Activated naive CD8-positive, alpha-beta T cell treated with anti-CD3 and anti-CD28 coated beads for 36 hours (primary cell): ENCODE data around the gene CREB3L2. TPM values are rescaled to one million over a fixed set of nuclear protein-coding genes. Genes with fewer than 3 reads are reported as not detected.
"Not testable (repeated sequence)": the region's sequence is repeated elsewhere in the genome, so short reads cannot be mapped to it uniquely, and the experiment has no call there.

ENCODE experiments used
- DNase-seq: peaks from one replicate; pipeline ENCODE4 v3.0.0; 2021
- H3K27ac Mint-ChIP-seq: one replicate; pipeline ENCODE4 v1.8.0; 2022; ENCODE audit warnings: mild to moderate bottlenecking, moderate library complexity, mixed read lengths
- H3K27me3 Mint-ChIP-seq: one replicate; pipeline ENCODE4 v1.8.0; 2022; ENCODE audit warnings: mild to moderate bottlenecking, mixed read lengths
- H3K36me3 Mint-ChIP-seq: one replicate; pipeline ENCODE4 v1.8.0; 2021; ENCODE audit warnings: mild to moderate bottlenecking, mixed read lengths
- H3K4me1 Mint-ChIP-seq: one replicate; pipeline ENCODE4 v1.8.0; 2021; ENCODE audit warnings: mixed read lengths
- H3K4me3 Mint-ChIP-seq: one replicate; pipeline ENCODE4 v1.8.0; 2022; ENCODE audit warnings: mild to moderate bottlenecking, moderate library complexity, mixed read lengths
- H3K9me3 Mint-ChIP-seq: one replicate; pipeline ENCODE4 v1.8.0; 2022; ENCODE audit warnings: mixed read lengths
- total RNA-seq, 2 experiments: library from RNA; stranded (reverse); gene quantifications; one replicate each; pipeline ENCODE4 v1.2.3, GENCODE V29; 2021

The CREB3L2 gene
- total RNA-seq, 2 experiments from 2014 or later, result 20.4 to 21.8 TPM

DNA sequence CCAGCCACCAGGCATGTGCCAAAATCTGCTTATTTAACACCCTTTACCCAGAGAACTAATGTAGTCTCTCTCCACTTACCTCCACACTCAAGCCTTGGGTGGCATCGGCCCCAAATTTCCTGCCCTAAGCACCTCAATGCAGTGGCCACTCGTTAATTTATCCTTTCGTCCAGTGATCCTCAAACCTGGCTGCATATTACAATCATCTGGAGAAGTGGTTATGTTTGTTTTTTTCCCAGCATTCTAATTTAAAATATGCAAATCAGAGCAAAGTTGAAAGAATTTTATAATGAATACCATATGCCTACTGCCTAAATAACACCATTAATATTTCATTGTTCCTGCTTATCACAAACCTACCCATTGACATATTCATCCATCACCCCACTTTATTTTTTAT lies 25.7 kb downstream of the CREB3L2 start:
- no peak overlapping the region for H3K27ac Mint-ChIP-seq

DNA sequence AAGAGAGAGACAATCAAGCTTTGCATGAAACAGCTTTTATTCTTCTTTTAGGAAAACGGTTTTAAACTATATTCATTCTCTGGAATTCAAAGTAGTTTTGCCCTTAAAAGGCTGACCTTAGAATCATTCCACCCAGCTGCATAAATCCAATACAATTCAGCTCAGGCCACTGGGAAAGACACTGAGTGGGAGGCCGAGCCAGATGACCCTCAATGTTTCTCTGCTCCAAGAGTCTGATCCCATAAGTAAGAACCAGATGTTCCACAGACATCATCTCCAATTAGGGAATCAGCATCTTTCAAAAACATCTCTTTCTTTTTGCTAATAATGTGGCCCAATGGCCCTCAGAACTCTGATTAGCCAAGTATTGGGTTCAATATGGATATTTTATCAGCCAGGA lies 26.1 kb downstream of the CREB3L2 start:
- no peaks in the 10 kb centered on the region for H3K27me3 Mint-ChIP-seq
- H3K36me3 Mint-ChIP-seq, result peaks cover 9% of the 10 kb centered on the region
- DNase-seq, result no peak
- no peaks in the 10 kb centered on the region for H3K9me3 Mint-ChIP-seq
- H3K27ac Mint-ChIP-seq, result no peak overlapping the region
- H3K4me1 Mint-ChIP-seq, result peaks cover 2% of the 10 kb centered on the region
- H3K4me3 Mint-ChIP-seq, result no peak overlapping the region

More for the DNA sequence above, 25.7 kb downstream of the CREB3L2 start:
- Mint-ChIP-seq H3K36me3 (peaks cover 14% of the 10 kb centered on the region), H3K4me3 (no peak overlapping the region), H3K27me3 (no peaks in the 10 kb centered on the region), H3K9me3 (no peaks in the 10 kb centered on the region), H3K4me1 (peaks cover 2% of the 10 kb centered on the region)
- DNase-seq, result no peak

DNA sequence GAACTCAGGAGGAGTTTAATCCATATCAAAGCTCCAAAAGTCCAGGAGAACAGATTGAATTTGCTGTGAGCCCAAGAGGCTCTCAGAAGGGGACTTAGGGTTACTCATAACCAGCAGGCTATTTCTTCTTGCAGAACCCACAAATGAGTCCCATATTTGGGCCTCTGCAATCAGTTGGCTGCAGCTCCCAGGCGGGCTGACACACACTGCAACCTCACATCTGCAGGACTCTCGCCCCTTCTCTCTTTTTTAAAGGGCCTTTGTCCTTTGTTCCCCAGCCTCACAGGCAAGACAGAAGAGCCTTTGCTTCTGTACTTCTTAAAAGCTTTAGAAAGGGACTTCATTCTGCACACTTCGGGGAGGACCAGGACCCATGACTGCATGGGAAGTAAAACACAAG lies 26.7 kb downstream of the CREB3L2 start:
- no peaks in the 10 kb centered on the region for H3K9me3 Mint-ChIP-seq
- peaks cover 8% of the 10 kb centered on the region for H3K36me3 Mint-ChIP-seq
- H3K4me3 Mint-ChIP-seq, result no peak overlapping the region
- H3K27me3 Mint-ChIP-seq, result no peaks in the 10 kb centered on the region
- no peak overlapping the region for H3K27ac Mint-ChIP-seq
- H3K4me1 Mint-ChIP-seq, result peaks cover 2% of the 10 kb centered on the region
- DNase-seq, result no peak

DNA sequence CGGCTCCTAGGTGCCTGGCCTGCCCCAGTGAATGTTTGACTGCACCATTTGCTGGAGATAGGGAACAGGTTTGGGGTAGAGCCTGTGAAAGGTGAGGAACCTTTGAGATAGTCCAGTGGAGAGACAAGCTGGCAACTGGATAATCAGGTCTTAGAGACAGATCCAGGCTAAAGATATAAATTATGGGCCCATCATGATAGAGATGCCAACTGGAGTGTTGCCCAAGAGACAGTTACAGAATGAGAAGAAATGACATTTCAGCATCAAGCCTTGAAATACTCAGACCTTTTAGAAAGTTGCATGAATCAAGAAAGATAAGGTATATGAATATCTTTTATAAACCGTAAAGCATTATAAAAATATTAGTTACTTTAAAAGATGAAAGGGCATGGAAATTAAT lies 27.1 kb downstream of the CREB3L2 start:
- DNase-seq, result no peak
- H3K36me3 Mint-ChIP-seq, result peaks cover 8% of the 10 kb centered on the region
- peaks cover 2% of the 10 kb centered on the region for H3K4me1 Mint-ChIP-seq
- H3K27me3 Mint-ChIP-seq, result no peaks in the 10 kb centered on the region
- H3K27ac Mint-ChIP-seq, result no peak overlapping the region
- H3K4me3 Mint-ChIP-seq, result no peak overlapping the region
- no peaks in the 10 kb centered on the region for H3K9me3 Mint-ChIP-seq

DNA sequence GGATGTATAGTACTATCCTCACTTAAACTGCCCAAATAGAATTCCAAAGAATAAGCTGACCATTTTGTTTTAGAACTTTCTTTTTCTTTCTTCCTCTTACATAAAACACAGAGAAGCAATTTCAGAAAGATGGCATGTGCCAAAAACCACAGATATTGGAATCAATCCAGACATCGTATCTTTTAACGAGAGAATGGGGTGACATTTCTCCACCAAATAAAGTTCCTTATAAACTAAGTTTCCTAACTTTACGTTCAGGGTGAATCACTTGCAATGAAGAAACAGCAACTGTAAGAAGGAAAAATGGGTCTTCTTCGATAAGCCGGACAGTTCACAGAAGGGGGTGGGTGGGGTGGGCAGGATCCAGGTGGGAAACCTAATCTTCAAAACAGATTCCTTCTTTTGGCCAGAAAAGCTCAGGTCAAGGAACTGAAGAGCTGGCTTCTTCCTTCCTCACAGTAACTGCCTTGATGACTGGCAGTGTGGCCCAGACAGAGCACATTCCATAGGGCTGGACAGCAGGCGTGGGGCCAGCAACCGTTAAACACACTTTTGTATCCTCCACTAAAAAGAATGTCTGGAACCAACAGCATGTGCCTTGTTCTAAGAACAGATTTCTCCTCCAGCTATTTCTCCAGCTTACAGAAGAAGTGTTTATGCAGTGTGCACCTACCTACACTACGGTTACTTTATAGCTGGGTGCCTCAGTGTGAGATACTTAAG lies 31.5 kb downstream of the CREB3L2 start:
- no peaks in the 10 kb centered on the region for H3K9me3 Mint-ChIP-seq

DNA sequence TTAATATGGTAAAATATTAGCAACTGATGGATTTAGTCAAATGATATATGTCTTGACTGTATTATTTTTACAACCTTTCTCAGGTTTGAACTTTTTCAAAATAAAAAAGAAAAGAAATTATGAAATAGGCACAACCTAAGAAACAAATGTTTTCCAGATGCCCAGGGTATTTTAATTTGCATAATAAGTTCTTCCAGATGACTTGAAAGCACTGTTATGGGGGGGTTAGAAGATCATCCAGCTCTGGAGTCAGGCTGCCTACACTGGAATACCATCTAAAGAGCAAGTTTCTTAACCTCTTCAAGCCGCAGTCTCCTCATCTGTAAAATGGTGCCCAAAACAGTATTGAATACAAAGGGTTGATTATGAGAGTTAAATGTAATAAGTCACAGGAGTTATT lies 32.1 kb downstream of the CREB3L2 start:
- Mint-ChIP-seq H3K27ac (no peak overlapping the region), H3K9me3 (no peaks in the 10 kb centered on the region), H3K27me3 (no peaks in the 10 kb centered on the region), H3K4me3 (no peak overlapping the region), H3K36me3 (peaks cover 9% of the 10 kb centered on the region), H3K4me1 (peaks cover 15% of the 10 kb centered on the region)
- no peak for DNase-seq

More for the DNA sequence above, 31.5 kb downstream of the CREB3L2 start:
- peaks cover 9% of the 10 kb centered on the region for H3K36me3 Mint-ChIP-seq
- no peak for DNase-seq
- no peaks in the 10 kb centered on the region for H3K27me3 Mint-ChIP-seq
- H3K4me1 Mint-ChIP-seq, result peaks cover 15% of the 10 kb centered on the region
- no peak overlapping the region for H3K4me3 Mint-ChIP-seq
- H3K27ac Mint-ChIP-seq, result no peak overlapping the region

DNA sequence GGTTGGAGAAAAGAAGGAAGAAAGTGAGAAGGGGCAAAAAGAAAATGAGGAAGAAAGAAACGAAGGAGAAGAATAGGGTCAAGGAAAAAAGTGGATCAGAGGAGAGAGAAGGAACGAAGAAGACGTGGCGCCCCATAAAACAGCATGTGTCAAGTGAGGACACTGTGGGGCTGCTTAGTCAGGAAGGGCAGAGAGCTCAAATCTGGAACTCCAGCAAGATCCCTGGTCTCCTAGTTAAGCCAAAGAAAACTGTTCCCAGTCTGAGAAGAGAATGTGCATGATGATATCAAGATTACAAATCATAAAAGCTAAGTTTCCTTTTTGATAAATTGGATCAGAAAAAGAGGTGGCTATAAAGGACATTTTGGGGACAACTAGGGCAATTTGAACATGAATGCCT lies 33.0 kb downstream of the CREB3L2 start:
- Mint-ChIP-seq H3K36me3 (peaks cover 9% of the 10 kb centered on the region), H3K27me3 (no peaks in the 10 kb centered on the region), H3K4me1 (peaks cover 15% of the 10 kb centered on the region), H3K4me3 (no peak overlapping the region), H3K27ac (no peak overlapping the region), H3K9me3 (no peaks in the 10 kb centered on the region)
- no peak for DNase-seq

DNA sequence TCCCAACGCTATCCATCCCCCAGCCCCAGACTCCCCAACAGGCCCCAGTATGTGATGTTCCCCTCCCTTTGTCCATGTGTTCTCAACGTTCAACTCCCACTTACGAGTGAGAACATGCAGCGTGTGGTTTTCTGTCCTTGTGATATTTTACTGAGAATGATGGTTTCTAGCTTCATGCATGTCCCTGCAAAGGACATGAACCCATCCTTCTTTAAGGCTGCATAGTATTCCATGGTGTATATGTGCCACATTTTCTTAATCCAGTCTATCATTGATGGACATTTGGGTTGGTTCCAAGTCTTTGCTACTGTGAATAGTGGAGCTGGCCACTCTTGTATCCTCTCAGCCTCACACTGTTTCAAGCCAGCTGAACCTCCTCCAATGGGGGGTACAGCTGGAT lies 33.5 kb downstream of the CREB3L2 start:
- H3K9me3 Mint-ChIP-seq, H3K36me3 Mint-ChIP-seq, DNase-seq, H3K4me3 Mint-ChIP-seq, H3K27me3 Mint-ChIP-seq, H3K27ac Mint-ChIP-seq: not testable (repeated sequence)
- peaks cover 15% of the 10 kb centered on the region for H3K4me1 Mint-ChIP-seq

DNA sequence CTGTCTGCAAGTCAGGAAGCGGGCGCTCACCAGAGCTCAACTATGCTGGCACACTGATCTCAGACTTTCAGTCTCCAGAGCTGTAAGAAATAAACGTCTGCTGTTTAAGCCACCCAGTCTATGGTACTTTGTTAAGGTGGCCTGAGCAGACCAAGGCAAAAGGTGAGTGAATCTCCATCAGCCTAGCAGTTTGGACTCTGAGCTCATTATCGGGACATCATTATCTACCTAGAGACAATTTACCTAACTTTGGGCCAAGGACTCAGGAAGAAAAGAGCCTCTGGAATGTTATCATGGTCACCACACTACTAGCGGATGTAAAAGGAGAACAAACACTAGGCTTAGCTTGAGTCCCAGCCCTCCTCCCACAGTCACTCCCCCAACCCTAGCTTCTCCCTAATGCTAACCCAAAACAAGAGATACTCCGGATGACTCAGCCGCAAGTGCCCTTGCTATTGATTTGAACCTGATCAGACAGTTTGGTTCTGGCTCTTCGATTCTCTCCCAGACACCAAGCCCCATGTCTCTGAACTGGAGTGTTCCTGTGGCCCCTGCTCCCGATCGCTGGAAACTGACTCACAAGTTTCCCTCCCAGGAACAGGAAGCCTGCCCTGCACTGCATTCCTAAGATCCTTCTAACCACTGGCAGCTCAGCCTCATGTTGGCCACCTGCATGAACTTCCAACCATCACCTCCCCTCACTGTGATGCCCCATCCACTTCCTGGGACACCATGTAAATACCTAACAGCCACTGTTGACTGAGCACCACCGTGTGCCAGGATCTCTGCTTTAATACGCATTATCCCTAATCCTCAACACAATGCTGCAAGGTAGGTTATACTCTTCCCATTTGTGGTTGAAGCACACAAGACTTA lies 34.5 kb downstream of the CREB3L2 start:
- no peaks in the 10 kb centered on the region for H3K9me3 Mint-ChIP-seq
- no peak for DNase-seq
- no peak overlapping the region for H3K4me3 Mint-ChIP-seq
- H3K36me3 Mint-ChIP-seq, result peaks cover 17% of the 10 kb centered on the region
- peaks cover 15% of the 10 kb centered on the region for H3K4me1 Mint-ChIP-seq
- H3K27ac Mint-ChIP-seq, result no peak overlapping the region
- no peaks in the 10 kb centered on the region for H3K27me3 Mint-ChIP-seq

DNA sequence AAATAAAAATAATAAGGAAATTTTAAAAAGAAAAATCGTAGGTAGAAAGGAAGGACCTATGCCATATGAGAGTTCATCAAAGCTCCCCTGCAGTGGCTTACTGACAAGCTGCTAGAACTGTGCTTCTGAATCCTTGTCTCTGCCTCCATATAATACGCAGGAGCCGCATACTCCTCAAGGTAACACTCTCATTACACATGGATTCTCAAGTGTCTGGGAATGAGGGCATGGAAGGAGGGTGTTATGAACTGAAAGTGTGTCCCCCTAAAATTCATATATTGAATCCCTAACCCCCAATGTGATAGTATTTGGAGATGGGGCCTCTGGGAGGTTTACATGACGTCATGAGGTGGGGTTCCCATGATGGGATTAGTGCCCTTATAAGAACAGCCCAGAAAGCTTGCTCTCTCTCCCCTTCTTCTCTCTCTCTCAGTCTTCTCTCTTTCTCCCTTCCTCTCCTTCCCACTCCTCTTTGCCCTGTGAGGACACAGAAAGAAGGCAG lies 35.2 kb downstream of the CREB3L2 start:
- Mint-ChIP-seq H3K4me3 (no peak overlapping the region), H3K27me3 (no peaks in the 10 kb centered on the region), H3K27ac (no peak overlapping the region), H3K9me3 (no peaks in the 10 kb centered on the region), H3K36me3 (peaks cover 18% of the 10 kb centered on the region), H3K4me1 (peaks cover 15% of the 10 kb centered on the region)
- no peak for DNase-seq

DNA sequence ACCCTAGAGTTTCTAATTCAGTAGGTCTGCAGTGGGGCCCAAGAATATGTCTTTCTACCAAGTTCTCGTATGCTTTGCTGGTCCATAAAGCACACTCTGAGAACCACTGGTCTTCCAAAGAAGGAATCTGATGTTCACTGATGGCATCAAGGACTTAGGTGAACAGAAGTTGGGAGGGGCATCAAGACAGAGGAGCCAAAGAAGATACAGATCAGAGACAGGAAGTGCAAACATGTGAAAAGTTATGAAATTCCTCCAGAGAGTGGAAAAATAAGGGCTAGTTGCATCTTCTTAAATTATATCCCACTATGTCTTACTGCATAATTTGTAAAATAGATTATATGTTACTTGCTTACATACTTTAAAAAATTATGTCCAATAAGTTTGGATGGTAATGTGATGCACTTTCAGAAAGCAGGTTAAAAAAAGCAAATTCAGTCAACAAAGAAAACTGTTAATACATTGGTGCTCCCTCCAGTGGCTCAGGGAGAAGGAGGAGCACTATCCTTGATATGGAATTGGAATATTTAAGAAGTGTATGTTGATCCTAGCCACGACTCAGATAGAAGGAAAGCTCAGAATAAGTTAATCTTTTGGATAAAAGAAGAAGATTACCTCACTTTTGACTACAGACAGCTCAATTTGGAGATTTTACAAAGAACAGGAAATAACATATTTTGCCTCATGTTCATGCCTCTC lies 35.8 kb downstream of the CREB3L2 start:
- Mint-ChIP-seq H3K27ac (no peak overlapping the region), H3K4me3 (no peak overlapping the region), H3K9me3 (no peaks in the 10 kb centered on the region)

DNA sequence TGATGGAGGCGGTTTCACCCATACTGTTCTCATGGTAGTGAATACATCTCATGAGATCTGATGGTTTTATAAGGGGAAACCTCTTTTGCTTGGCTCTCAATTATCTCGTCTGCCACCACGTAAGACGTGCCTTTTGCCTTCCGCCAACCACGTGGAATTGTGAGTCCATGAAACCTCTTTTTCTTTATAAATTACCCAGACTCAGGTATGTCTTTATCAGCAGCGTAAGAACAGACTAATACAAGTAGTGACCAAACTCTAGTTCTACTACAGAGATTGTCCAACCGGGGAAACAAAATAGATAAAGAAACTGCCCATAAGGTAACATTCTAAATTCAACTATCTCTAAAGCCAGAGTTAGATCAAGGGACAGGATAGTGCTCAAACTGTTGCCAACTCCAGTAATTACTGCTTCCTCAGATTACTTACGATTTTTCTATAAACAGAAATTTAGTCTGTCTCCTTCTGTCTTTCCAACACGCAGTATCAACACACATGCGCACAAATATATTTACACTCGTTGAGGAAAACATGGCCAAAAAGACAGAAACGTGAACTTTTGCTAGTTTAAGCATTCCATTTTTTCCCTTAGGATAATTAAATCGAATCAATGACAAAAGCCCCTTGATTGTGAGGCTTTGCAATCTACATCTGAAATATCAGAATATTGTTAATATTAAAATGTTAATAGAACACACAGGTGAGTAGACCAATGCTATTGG lies 36.9 kb downstream of the CREB3L2 start:
- Mint-ChIP-seq H3K36me3 (peaks cover 19% of the 10 kb centered on the region), H3K27me3 (no peaks in the 10 kb centered on the region), H3K9me3 (no peaks in the 10 kb centered on the region), H3K4me1 (peaks cover 21% of the 10 kb centered on the region), H3K27ac (no peak overlapping the region), H3K4me3 (no peak overlapping the region)
- DNase-seq, result no peak

More for the DNA sequence above, 35.8 kb downstream of the CREB3L2 start:
- Mint-ChIP-seq H3K4me1 (peaks cover 20% of the 10 kb centered on the region), H3K36me3 (peaks cover 19% of the 10 kb centered on the region), H3K27me3 (no peaks in the 10 kb centered on the region)
- no peak for DNase-seq

DNA sequence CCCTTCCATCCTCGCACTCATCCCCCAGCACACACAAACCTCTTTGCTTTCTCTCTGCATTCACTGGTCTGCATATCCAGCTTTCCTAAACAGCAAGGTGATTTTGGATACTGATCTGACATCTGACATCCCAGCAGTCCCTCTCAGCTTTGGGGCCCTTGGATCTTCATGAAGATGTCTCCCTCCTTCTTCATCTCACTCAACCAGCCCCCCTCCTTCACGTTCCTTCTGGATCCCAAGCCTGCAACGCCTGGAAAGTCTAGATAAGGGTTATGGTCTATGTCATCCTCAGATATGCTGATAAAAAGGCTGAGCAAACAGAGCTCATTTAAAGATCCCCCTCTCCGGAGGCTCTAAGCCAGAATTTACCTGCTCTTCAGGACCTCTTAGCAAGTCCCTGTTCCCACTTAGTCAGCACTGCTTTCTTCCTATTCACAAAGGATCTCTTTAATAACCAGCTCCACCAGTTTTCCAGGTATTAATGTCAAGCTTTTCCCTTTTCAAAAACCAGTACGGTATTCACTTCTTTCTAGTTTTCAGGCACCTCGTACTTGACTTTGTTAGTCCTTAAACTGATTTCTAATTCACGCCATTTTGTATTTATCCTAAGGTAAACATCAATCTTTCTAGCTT lies 38.9 kb downstream of the CREB3L2 start:
- DNase-seq, result no peak
- Mint-ChIP-seq H3K4me1 (peaks cover 21% of the 10 kb centered on the region), H3K27me3 (no peaks in the 10 kb centered on the region), H3K9me3 (no peaks in the 10 kb centered on the region), H3K36me3 (peaks cover 14% of the 10 kb centered on the region), H3K4me3 (no peak overlapping the region), H3K27ac (no peak overlapping the region)

DNA sequence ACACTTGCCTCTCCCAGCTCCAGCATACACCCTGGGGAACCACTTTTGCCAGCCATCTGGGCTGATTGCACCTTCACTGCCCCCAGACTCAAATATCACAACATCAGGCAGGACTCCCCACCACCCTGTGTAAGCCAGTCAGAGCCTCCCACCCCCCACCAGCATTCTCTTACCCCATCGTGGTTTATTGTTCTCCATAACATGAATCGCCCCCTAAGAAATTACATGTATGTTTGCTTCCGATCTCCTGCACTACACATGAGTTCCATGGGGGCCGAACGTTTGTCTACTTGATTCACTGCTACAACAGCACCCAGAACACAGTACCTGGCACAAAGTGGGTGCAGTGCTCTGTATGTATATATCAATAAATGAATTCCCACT lies 39.4 kb downstream of the CREB3L2 start:
- Mint-ChIP-seq H3K4me1 (peaks cover 20% of the 10 kb centered on the region), H3K27me3 (no peaks in the 10 kb centered on the region), H3K36me3 (peaks cover 13% of the 10 kb centered on the region), H3K4me3 (no peak overlapping the region), H3K9me3 (no peaks in the 10 kb centered on the region), H3K27ac (no peak overlapping the region)
- DNase-seq, result no peak
